HG03064 (cell line): ENCODE measurements around the gene CISTR.
"Not testable (repeated sequence)": the region's sequence is repeated elsewhere in the genome, so short reads cannot be mapped to it uniquely, and the experiment has no call there.

ENCODE experiments used
- ATAC-seq: cut with Tn5 transposase; IDR thresholded peaks from one replicate; pipeline ENCODE4 v1.9.1; 2021; ENCODE audit warnings: low read depth; ENCODE audit not compliant: unreplicated experiment

The CISTR gene

GRCh38 chr12:53751336-53752191, at the start of gene CISTR:
Gene CISTR (minus strand): TSS chr12:53751979.
- ATAC-seq: no peak

GRCh38 chr12:53798575-53798974, 46.8 kb upstream of the CISTR start:
- ATAC-seq: no peak

- no peak for ATAC-seq
These were observed 44.1 kb upstream of the CISTR start for GRCh38 chr12:53795927-53796326.

- ATAC-seq: no peak
These were observed 41.4 kb upstream of the CISTR start for GRCh38 chr12:53793221-53793620.

- no peak for ATAC-seq
These were observed 40.1 kb upstream of the CISTR start for GRCh38 chr12:53791735-53792326.

- no peak for ATAC-seq
These were observed 37.8 kb upstream of the CISTR start for GRCh38 chr12:53789570-53789969.

GRCh38 chr12:53788892-53789291, 37.1 kb upstream of the CISTR start:
- no peak for ATAC-seq

GRCh38 chr12:53786411-53786810, 34.6 kb upstream of the CISTR start:
- no peak for ATAC-seq

- no peak for ATAC-seq
These were observed 33.4 kb upstream of the CISTR start for GRCh38 chr12:53785161-53785560.

- no peak for ATAC-seq
These were observed 30.4 kb upstream of the CISTR start for GRCh38 chr12:53782093-53782703.

GRCh38 chr12:53781228-53781801, 29.5 kb upstream of the CISTR start:
- ATAC-seq: no peak

- ATAC-seq: no peak
These were observed 28.5 kb upstream of the CISTR start for GRCh38 chr12:53780323-53780722.

GRCh38 chr12:53779679-53780078, 27.9 kb upstream of the CISTR start:
- ATAC-seq: not testable (repeated sequence)

- no peak for ATAC-seq
These were observed 26.3 kb upstream of the CISTR start for GRCh38 chr12:53777936-53778644.

GRCh38 chr12:53777412-53777811, 25.6 kb upstream of the CISTR start:
- ATAC-seq: no peak

GRCh38 chr12:53776872-53777271, 25.1 kb upstream of the CISTR start:
- ATAC-seq: no peak

- no peak for ATAC-seq
These were observed 23.8 kb upstream of the CISTR start for GRCh38 chr12:53775478-53776145.

GRCh38 chr12:53770281-53770680, 18.5 kb upstream of the CISTR start:
- ATAC-seq: no peak

GRCh38 chr12:53768976-53769375, 17.2 kb upstream of the CISTR start:
- no peak for ATAC-seq

- no peak for ATAC-seq
These were observed 15.1 kb upstream of the CISTR start for GRCh38 chr12:53766881-53767280.
